ENCODE measurements around the gene ITPR3.
"Not testable (repeated sequence)": the region's sequence is repeated elsewhere in the genome, so short reads cannot be mapped to it uniquely, and the experiment has no call there.

ITPR3 gene

GRCh38 chr6:33616113-33616512 is 5.0 kb upstream of the ITPR3 start:
- no peak for FAIRE-seq

GRCh38 chr6:33616913-33617312 is 4.2 kb upstream of the ITPR3 start:
- FAIRE-seq, result no peak

- no peak for FAIRE-seq
Measured at GRCh38 chr6:33619166-33619840, 1.8 kb upstream of the ITPR3 start.

GRCh38 chr6:33620158-33620855 is 815 bp upstream of the ITPR3 start:
- FAIRE-seq, result no peak

- FAIRE-seq, result no peak
Measured at GRCh38 chr6:33621711-33622388, 728 bp downstream of the ITPR3 start.

- FAIRE-seq, result no peak
Measured at GRCh38 chr6:33622456-33623431, 1.6 kb downstream of the ITPR3 start.

GRCh38 chr6:33623895-33624381 is 2.8 kb downstream of the ITPR3 start:
- FAIRE-seq, result no peak

- FAIRE-seq, result no peak
Measured at GRCh38 chr6:33624856-33625255, 3.7 kb downstream of the ITPR3 start.

- no peak for FAIRE-seq
Measured at GRCh38 chr6:33627876-33628275, 6.8 kb downstream of the ITPR3 start.

- no peak for FAIRE-seq
Measured at GRCh38 chr6:33628401-33628964, 7.4 kb downstream of the ITPR3 start.

GRCh38 chr6:33630014-33630413 is 8.9 kb downstream of the ITPR3 start:
- no peak for FAIRE-seq

- not testable (repeated sequence) for FAIRE-seq
Measured at GRCh38 chr6:33631521-33631920, 10.4 kb downstream of the ITPR3 start.

GRCh38 chr6:33631971-33632557 is 10.9 kb downstream of the ITPR3 start:
- no peak for FAIRE-seq

GRCh38 chr6:33632558-33633039 is 11.5 kb downstream of the ITPR3 start:
- FAIRE-seq, result no peak

GRCh38 chr6:33633084-33633461 is 12.0 kb downstream of the ITPR3 start:
- FAIRE-seq, result no peak

- no peak for FAIRE-seq
Measured at GRCh38 chr6:33633462-33634158, 12.5 kb downstream of the ITPR3 start.

- no peak for FAIRE-seq
Measured at GRCh38 chr6:33634161-33634727, 13.1 kb downstream of the ITPR3 start.

GRCh38 chr6:33634946-33635345 is 13.8 kb downstream of the ITPR3 start:
- FAIRE-seq, result no peak

GRCh38 chr6:33636655-33637054 is 15.5 kb downstream of the ITPR3 start:
- FAIRE-seq, result no peak

- no peak for FAIRE-seq
Measured at GRCh38 chr6:33638556-33638955, 17.4 kb downstream of the ITPR3 start.

- FAIRE-seq, result no peak
Measured at GRCh38 chr6:33639559-33639958, 18.4 kb downstream of the ITPR3 start.

Measured in islet of Langerhans (tissue), 1 donor.